Activated B cell treated with CpG ODN at 0.5 μM for 24 hours (primary cell): ENCODE measurements around the gene TRIM66. TPM values are rescaled to one million over a fixed set of nuclear protein-coding genes. Genes with fewer than 3 reads are reported as not detected.

Experiments used
- ATAC-seq: fragments of 200-7000 bp; cut with Tn5 transposase; one replicate; pipeline ENCODE4 v1.10.0; 2021; ENCODE audit warnings: low read depth, mild to moderate bottlenecking, moderate library complexity
- CTCF ChIA-PET: fragments of 350-600 bp; sonication (Branson Sonifier 250); formaldehyde crosslinking; loops from one replicate; lab custom pipeline; 2021; ENCODE audit warnings: antibody characterized with exemption; lab: Charles Lee
- POLR2A ChIA-PET: fragments of 350-600 bp; sonication (Branson Sonifier 250); formaldehyde crosslinking; loops from one replicate; lab custom pipeline; 2021; ENCODE audit warnings: antibody characterized with exemption; lab: Charles Lee
- DNase-seq: peaks from one replicate; pipeline ENCODE4 v3.0.0; 2022
- H3K27ac Mint-ChIP-seq: one replicate; pipeline ENCODE4 v1.8.0; 2020; ENCODE audit warnings: mixed read lengths
- H3K27me3 Mint-ChIP-seq: one replicate; pipeline ENCODE4 v1.8.0; 2021; ENCODE audit warnings: mixed read lengths
- H3K36me3 Mint-ChIP-seq: one replicate; pipeline ENCODE4 v1.8.0; 2021; ENCODE audit warnings: low read depth, mixed read lengths
- H3K4me1 Mint-ChIP-seq: one replicate; pipeline ENCODE4 v1.8.0; 2021; ENCODE audit warnings: mixed read lengths
- H3K4me3 Mint-ChIP-seq: one replicate; pipeline ENCODE4 v1.8.0; 2020; ENCODE audit warnings: mild to moderate bottlenecking, mixed read lengths
- H3K9me3 Mint-ChIP-seq: one replicate; pipeline ENCODE4 v1.8.0; 2020; ENCODE audit warnings: mixed read lengths
- intact Hi-C: fragments of 100-400 bp; cut with micrococcal nuclease; formaldehyde crosslinking; loops from one replicate; pipeline ENCODE4 v1.15.1; 2024
- total RNA-seq: library from RNA; stranded (reverse); gene quantifications from 2 replicates; pipeline ENCODE4 v1.2.3, GENCODE V29; 2022
- TF ChIP-seq, protein P1 (sequence below): fragments of 200-600 bp; IDR thresholded peaks from one replicate; pipeline ENCODE4 v1.8.0; 2022; ENCODE audit warnings: antibody characterized with exemption, mild to moderate bottlenecking

Gene TRIM66
- total RNA-seq, 1 donor from 2014 or later: 12.4 TPM

DNA sequence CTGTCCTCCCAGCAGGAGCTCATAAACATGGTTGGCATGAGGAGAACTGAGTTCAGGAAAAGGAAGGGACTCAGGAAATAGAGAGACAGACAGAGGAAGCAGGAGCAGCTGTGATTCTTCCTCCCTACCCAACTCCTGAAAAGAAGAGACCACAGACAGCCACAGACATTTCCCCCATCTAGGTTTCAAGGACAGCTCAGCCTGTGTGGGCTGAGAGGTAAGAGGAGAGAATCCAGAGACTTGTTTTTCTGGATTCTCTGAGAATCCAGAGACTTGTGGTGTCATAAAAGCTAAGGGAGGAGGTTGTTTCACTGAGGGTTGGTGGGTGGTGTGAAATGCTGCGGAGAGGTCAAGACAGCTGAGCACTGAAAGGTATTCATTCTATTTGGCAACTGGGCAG is 69.4 kb downstream of the TRIM66 start:
- ChIA-PET POLR2A (no interaction called here), CTCF (no interaction called here)

DNA sequence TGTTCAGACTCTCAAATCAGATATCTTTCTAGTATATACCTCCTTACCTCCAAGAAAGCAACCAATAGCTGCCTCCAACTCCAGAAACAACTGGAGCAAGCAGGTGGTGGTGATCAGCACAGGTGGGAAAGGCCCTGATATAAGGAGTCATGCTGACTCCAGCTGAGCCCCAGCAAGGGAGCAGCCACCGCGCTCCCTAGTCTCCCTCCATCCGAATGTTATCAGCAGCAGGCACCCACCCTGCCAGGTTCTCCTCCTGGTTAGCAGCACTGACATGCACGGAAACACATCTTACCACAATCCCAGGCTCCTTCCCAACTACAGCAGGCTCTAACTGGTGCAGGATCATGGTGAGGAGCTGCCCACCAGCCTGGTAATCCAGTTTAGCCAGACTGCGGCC is 69.9 kb downstream of the TRIM66 start:
- ChIA-PET CTCF (no interaction called here), POLR2A (no interaction called here)
- TF ChIP-seq, protein P1, sequence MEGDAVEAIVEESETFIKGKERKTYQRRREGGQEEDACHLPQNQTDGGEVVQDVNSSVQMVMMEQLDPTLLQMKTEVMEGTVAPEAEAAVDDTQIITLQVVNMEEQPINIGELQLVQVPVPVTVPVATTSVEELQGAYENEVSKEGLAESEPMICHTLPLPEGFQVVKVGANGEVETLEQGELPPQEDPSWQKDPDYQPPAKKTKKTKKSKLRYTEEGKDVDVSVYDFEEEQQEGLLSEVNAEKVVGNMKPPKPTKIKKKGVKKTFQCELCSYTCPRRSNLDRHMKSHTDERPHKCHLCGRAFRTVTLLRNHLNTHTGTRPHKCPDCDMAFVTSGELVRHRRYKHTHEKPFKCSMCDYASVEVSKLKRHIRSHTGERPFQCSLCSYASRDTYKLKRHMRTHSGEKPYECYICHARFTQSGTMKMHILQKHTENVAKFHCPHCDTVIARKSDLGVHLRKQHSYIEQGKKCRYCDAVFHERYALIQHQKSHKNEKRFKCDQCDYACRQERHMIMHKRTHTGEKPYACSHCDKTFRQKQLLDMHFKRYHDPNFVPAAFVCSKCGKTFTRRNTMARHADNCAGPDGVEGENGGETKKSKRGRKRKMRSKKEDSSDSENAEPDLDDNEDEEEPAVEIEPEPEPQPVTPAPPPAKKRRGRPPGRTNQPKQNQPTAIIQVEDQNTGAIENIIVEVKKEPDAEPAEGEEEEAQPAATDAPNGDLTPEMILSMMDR: no peak
- intact Hi-C loops: no loop called here
- DNase-seq: no peak
- no peak overlapping the region for H3K4me3 Mint-ChIP-seq
- no peaks in the 10 kb centered on the region for H3K9me3 Mint-ChIP-seq
- no peak for ATAC-seq
- no peak overlapping the region for H3K27ac Mint-ChIP-seq
- H3K4me1 Mint-ChIP-seq: no peaks in the 10 kb centered on the region
- peaks cover 15% of the 10 kb centered on the region for H3K36me3 Mint-ChIP-seq
- H3K27me3 Mint-ChIP-seq: no peaks in the 10 kb centered on the region

More for the DNA sequence above, 69.4 kb downstream of the TRIM66 start:
- H3K27me3 Mint-ChIP-seq: no peaks in the 10 kb centered on the region
- intact Hi-C loops: no loop called here
- no peak for ATAC-seq
- no peak for DNase-seq
- H3K4me3 Mint-ChIP-seq: no peak overlapping the region
- H3K36me3 Mint-ChIP-seq: peaks cover 18% of the 10 kb centered on the region
- TF ChIP-seq, protein P1: no peak
- no peaks in the 10 kb centered on the region for H3K9me3 Mint-ChIP-seq
- H3K4me1 Mint-ChIP-seq: no peaks in the 10 kb centered on the region
- no peak overlapping the region for H3K27ac Mint-ChIP-seq

DNA sequence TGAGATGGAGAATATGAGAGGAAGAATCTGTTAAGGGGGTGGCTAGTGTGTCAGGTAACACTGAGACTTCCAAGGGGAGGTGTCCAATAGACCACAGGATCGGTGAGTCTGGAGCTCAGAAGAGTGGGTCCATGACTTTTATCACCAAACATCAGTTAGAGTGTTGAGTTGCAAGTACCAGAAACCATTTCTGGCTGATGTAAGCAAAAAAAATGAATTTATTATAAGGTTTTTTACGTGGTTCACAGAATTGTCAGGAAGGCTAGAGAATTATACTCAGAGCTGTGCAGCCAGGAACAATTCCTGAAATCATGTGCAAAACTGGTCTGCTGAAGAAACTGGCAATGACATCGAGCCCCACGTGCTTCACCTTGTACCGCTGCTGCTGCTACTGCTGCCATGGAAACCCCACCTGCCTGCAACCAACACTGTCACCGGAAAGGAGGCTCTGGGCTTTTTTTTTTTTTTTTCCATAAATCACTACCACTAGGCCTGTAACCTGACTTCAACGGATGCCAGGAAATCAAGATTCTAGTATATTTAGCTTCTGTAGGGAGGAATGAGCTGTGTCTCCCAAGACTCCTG is 71.8 kb downstream of the TRIM66 start:
- no peak overlapping the region for H3K27ac Mint-ChIP-seq
- TF ChIP-seq, protein P1: no peak
- H3K4me3 Mint-ChIP-seq: no peak overlapping the region
- H3K36me3 Mint-ChIP-seq: peaks cover 5% of the 10 kb centered on the region
- H3K4me1 Mint-ChIP-seq: no peaks in the 10 kb centered on the region
- ChIA-PET CTCF (no interaction called here), POLR2A (no interaction called here)
- intact Hi-C loops: no loop called here
- DNase-seq: no peak
- H3K9me3 Mint-ChIP-seq: no peaks in the 10 kb centered on the region
- peaks cover 5% of the 10 kb centered on the region for H3K27me3 Mint-ChIP-seq
- no peak for ATAC-seq

DNA sequence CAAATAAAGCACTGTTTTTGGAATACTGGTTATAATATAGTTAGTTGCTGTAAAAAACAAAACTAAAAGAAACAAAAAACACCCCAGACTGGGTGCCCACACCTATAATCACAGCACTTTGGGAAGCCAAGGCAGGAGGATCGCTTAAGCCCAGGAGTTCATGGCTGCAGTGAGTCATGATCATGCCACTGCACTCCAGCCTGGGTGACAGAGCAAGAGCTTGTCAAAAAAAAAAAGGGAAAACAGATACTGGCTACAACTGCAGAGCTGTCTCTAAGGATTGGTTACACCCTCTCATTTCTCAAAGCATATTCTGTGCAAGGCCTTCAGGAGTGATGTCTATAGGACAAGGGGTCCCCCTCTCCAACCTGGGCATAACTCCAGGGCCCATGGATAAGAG is 73.8 kb downstream of the TRIM66 start:
- Mint-ChIP-seq H3K4me1 (no peaks in the 10 kb centered on the region), H3K36me3 (peaks cover 2% of the 10 kb centered on the region), H3K27me3 (peaks cover 20% of the 10 kb centered on the region), H3K4me3 (no peak overlapping the region), H3K9me3 (no peaks in the 10 kb centered on the region), H3K27ac (no peak overlapping the region)
- CTCF ChIA-PET: no interaction called here
- DNase-seq: no peak
- POLR2A ChIA-PET: no interaction called here
- no peak for ATAC-seq
- TF ChIP-seq, protein P1: no peak
- intact Hi-C loops: no loop called here

DNA sequence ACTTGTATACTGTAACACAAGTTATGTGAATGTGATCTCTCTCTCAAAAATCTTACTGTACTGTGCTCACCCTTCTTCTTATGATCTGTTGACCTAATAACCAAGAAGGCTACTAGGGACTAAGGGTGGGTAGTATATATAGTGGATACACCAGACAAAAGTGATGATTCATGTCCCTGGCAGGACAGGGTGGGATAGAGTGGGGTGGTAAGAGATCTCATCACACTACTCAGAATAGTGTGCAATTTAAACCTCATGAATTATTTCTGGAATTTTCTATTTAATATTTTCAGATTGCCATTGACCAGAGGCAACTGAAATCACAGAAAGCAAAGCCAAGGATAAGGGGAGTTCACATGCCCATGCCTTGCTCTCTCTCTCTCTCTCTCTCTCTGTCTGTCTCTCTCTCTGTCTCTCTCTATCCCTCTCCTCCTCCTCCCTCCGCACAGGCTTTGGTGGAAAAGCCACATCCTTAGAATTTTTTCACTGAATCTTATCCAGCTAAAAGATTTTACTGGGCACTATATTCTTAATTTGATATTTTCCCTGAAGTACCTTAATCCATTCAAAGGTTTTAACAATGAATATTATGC is 76.4 kb downstream of the TRIM66 start:
- no peak for DNase-seq
- Mint-ChIP-seq H3K27ac (no peak overlapping the region), H3K4me3 (no peak overlapping the region), H3K36me3 (no peaks in the 10 kb centered on the region), H3K27me3 (peaks cover 23% of the 10 kb centered on the region), H3K9me3 (no peaks in the 10 kb centered on the region), H3K4me1 (no peaks in the 10 kb centered on the region)
- TF ChIP-seq, protein P1: no peak
- CTCF ChIA-PET: no interaction called here
- ATAC-seq: no peak
- POLR2A ChIA-PET: no interaction called here
- intact Hi-C loops: no loop called here
